Skin epidermis (tissue), 12 donors: Measurements from ENCODE around the gene CCDC141.

Experiments used
- H3K27ac ChIP-seq, 21 experiments: fragments of 200-600 bp; sonication (generic) in 11 of 21; one replicate each; pipeline ENCODE4 v1.5.0; 2020; ENCODE audit warnings: mild to moderate bottlenecking in 3 of 21, inconsistent platforms in 2 of 21, moderate library complexity in 2 of 21
- H3K4me3 ChIP-seq, 7 experiments: fragments of 200-600 bp; sonication (generic) in 2 of 7; one replicate each; pipeline ENCODE4 v1.5.0; 2020; ENCODE audit warnings: inconsistent platforms in 2 of 7, mild to moderate bottlenecking in 2 of 7, moderate library complexity in 1 of 7

Gene CCDC141

DNA sequence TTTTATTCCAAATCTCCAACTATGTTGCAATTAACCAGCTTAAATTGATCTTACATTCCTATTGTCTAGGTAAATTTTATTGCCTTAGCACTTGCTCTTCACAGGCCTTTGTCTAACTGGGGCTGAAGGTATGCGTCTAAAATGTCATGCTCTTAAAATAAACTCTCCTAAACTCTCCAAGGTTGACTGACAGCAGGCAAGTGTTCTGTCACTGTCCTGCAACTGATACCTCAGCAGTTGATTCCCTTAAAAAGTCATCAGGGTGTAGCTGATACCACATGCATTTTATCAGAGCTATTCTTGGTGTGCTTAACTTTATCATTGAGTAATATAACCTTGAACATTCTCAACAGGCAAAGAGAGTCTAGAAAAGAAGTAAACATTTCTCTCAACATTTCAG lies 243.4 kb downstream of the CCDC141 start:
- H3K27ac ChIP-seq, result no peak overlapping the region
- H3K4me3 ChIP-seq, result no peak overlapping the region

GRCh38 chr2:178805457-178805856 lies 244.5 kb downstream of the CCDC141 start:
- no peak overlapping the region for H3K27ac ChIP-seq
- no peak overlapping the region for H3K4me3 ChIP-seq

DNA sequence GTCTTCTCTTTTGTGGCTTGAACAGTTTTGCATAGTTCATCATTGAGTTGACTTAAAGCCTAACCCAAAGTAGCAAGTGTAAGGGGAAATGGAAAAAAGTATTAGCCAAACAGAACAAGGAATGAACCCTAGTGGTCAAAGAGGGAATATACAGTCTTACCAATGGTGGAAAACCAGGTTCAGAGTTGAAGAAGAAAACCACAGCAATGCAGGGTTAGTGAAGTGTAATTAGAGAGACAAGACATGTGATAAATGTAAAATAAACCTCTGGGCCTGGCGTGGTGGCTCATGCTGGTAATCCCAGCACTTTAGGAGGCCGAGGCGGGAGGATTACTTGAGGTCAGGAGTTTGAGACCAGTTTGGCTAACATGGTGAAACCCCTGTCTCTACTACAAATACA lies 245.1 kb downstream of the CCDC141 start:
- no peak overlapping the region for H3K4me3 ChIP-seq
- no peak overlapping the region for H3K27ac ChIP-seq

- no peak overlapping the region for H3K4me3 ChIP-seq
Measured at GRCh38 chr2:178800510-178800909, 249.4 kb downstream of the CCDC141 start.

DNA sequence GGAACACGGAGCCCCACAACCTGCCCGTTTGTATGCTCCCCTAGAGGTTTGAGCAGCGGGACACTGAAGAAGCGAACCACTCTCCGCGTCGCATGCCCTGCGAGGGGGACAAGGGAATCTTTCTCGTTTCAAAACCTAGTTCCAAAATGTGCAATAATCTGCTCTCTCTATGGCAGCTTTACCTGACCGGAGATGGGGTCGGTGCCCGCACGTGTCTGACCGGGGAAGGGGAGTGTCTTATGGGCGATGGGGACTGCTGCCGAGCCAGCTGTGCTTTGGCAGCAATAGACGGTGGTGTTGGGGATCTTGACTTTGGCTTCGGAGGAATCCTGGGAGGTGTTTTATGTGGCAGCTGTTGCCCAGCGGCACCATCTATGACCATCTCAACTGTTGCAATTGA lies 250.6 kb downstream of the CCDC141 start:
- Histone ChIP-seq H3K27ac (no peak overlapping the region), H3K4me3 (no peak overlapping the region)

More at GRCh38 chr2:178800510-178800909, 249.4 kb downstream of the CCDC141 start:
- H3K27ac ChIP-seq, result no peak overlapping the region

DNA sequence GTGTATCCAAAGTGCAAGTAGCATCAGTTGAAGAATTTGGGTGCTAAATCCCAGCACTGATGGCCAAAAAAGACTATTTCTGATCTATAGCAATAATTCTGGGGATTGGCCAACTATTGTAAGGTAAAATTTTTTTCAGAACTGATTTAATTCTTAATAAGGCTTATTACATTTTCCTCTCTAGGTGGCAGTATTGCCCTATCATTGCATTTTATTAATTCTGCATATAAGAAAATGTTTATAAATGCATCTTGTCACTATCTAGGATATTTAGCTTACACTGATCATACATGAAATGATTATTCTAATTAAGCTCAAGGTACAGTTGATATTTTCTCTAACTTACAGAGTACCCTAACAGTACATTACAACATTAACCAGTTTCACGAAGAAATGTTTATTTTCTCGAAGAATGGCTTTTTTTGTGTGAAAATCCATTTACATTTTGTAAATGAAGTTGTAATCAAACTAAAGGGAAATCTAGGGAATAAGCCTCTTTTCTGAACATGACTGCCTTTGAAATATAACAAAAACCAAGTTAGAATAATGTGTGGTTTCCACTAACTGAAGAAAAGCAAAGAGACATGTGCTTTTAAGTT lies 253.8 kb downstream of the CCDC141 start:
- no peak overlapping the region for H3K4me3 ChIP-seq
- H3K27ac ChIP-seq, result no peak overlapping the region

- no peak overlapping the region for H3K4me3 ChIP-seq
Measured at GRCh38 chr2:178787934-178788333, 262.0 kb downstream of the CCDC141 start.

DNA sequence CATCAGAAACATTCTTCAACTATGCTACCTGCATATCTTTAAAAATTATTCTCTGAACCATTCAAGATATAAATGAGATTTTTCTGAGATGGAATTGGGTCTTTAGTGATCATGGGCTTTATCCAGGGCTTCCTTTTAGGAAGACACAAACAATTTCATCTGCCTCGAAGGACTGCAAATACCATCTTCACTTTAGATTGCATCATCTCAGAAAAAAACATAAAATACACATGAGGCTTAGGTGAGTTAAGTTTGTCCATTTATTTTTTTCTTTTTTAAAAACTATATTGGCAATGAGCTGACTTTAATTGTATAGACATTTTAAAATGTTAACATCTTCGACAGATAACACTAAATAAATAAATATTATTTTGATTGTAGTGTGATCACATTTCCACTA lies 262.8 kb downstream of the CCDC141 start:
- no peak overlapping the region for H3K4me3 ChIP-seq
- no peak overlapping the region for H3K27ac ChIP-seq

More at GRCh38 chr2:178787934-178788333, 262.0 kb downstream of the CCDC141 start:
- H3K27ac ChIP-seq, result no peak overlapping the region

DNA sequence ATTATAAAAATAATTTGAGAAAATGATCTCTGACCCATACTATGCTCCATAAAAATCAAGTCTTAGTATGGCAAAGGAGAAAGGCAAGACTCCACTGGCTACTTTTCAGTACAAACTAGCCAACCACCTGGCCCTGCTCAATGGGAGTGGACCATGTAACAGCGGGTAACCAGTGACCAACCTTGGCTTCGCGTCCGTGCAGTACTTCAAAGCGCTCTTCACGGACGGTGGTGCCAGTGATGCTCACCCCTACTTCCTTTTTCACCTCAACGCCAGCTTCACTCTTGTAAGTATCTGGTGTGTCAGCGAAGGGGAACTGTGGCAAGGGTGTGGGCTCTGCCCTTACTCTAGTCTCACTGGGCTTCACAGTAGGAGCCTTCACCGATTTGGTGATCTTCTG lies 266.0 kb downstream of the CCDC141 start:
- Histone ChIP-seq H3K27ac (no peak overlapping the region), H3K4me3 (no peak overlapping the region)

- Histone ChIP-seq H3K4me3 (no peak overlapping the region), H3K27ac (no peak overlapping the region)
Measured at GRCh38 chr2:178782236-178782635, 267.7 kb downstream of the CCDC141 start.
